ENCODE results near the gene UBE2D2. TPM values are rescaled to one million over a fixed set of nuclear protein-coding genes. Genes with fewer than 3 reads are reported as not detected.

UBE2D2 gene
- total RNA-seq, 1 donor from 2014 or later = 110 TPM

DNA sequence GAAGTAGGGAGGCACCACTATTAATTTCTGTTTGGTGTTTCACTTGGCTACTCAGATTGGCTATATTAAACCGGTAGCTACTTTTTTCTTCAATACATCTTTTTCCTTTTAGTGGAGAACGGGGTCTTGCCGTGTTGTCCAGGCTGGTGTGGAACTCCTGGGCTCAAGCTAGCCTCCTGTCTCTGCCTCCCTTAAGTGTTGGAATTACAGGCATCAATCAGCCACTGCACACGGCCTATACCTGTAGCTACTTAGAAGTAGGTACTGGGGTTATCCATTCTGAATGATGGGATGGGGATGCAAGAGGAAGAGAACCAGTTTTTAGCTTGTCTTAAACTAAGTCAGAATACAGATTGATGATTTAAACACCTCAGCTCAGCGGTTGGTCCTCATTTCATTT is 1.7 kb downstream of the UBE2D2 start:
- Histone ChIP-seq H3K4me1 (peaks cover 72% of the 10 kb centered on the region), H3K27ac (replicated peaks) (peak overlapping the region; percentile 98)
- intact Hi-C loops (cut with micrococcal nuclease) = no loop called here

GRCh38 chr5:139565411-139566305 is 4.5 kb downstream of the UBE2D2 start:
- no peaks in the 10 kb centered on the region for H3K9me3 ChIP-seq (replicated peaks)
- peaks cover 86% of the 10 kb centered on the region for H3K4me1 ChIP-seq
- no peak for DNase-seq
- intact Hi-C loops (cut with micrococcal nuclease) = no loop called here
- H3K4me3 ChIP-seq = peak overlapping the region; percentile 38
- H3K36me3 ChIP-seq = peaks cover 15% of the 10 kb centered on the region
- peak overlapping the region; percentile 74 for H3K27ac ChIP-seq (replicated peaks)
- TF ChIP-seq CTCF (IDR thresholded peaks at IDR 0.05; ENCODE audit: borderline replicate concordance) = no peak
- H3K27me3 ChIP-seq (ENCODE audit: low read depth) = no peaks in the 10 kb centered on the region

More for the DNA sequence above, 1.7 kb downstream of the UBE2D2 start:
- no peak for DNase-seq
- Histone ChIP-seq H3K4me3 (peak overlapping the region; percentile 98), H3K36me3 (peaks cover 3% of the 10 kb centered on the region), H3K9me3 (replicated peaks) (no peaks in the 10 kb centered on the region), H3K27me3 (ENCODE audit: low read depth) (no peaks in the 10 kb centered on the region)
- TF ChIP-seq CTCF (IDR thresholded peaks at IDR 0.05; ENCODE audit: borderline replicate concordance) = no peak

DNA sequence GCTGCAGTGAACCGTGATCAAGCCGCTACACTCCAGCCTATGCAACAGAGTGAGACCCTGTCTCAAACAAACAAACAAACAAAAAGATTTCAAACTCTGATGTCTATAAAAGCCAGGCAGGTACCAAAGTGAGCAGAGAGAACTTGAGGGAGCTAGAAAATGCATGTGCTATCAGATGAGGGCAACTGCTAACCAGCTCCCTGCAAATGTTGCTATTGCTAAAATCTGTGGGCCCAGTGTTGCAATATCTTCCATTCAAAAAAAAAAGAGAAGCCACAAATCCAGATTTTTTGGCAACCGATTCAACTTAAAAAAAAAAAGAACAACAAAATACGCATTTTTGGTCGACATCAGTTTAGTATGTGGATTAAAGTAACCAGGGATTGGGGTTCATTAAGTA is 5.5 kb downstream of the UBE2D2 start:
- no peak for TF ChIP-seq CTCF (IDR thresholded peaks at IDR 0.05; ENCODE audit: borderline replicate concordance)
- H3K27ac ChIP-seq (replicated peaks) = peak overlapping the region; percentile 74
- DNase-seq = no peak
- H3K36me3 ChIP-seq = peaks cover 15% of the 10 kb centered on the region
- intact Hi-C loops (cut with micrococcal nuclease) = no loop called here
- H3K9me3 ChIP-seq (replicated peaks) = no peaks in the 10 kb centered on the region
- H3K4me1 ChIP-seq = peaks cover 89% of the 10 kb centered on the region
- no peaks in the 10 kb centered on the region for H3K27me3 ChIP-seq (ENCODE audit: low read depth)
- H3K4me3 ChIP-seq = no peak overlapping the region

GRCh38 chr5:139569270-139569955 is 8.3 kb downstream of the UBE2D2 start:
- Histone ChIP-seq H3K4me3 (no peak overlapping the region), H3K36me3 (peaks cover 15% of the 10 kb centered on the region), H3K9me3 (replicated peaks) (no peaks in the 10 kb centered on the region), H3K4me1 (peaks cover 78% of the 10 kb centered on the region), H3K27me3 (ENCODE audit: low read depth) (no peaks in the 10 kb centered on the region), H3K27ac (replicated peaks) (no peak overlapping the region)
- TF ChIP-seq CTCF (IDR thresholded peaks at IDR 0.05; ENCODE audit: borderline replicate concordance) = no peak
- intact Hi-C loops (cut with micrococcal nuclease) = no loop called here
- DNase-seq = no peak

DNA sequence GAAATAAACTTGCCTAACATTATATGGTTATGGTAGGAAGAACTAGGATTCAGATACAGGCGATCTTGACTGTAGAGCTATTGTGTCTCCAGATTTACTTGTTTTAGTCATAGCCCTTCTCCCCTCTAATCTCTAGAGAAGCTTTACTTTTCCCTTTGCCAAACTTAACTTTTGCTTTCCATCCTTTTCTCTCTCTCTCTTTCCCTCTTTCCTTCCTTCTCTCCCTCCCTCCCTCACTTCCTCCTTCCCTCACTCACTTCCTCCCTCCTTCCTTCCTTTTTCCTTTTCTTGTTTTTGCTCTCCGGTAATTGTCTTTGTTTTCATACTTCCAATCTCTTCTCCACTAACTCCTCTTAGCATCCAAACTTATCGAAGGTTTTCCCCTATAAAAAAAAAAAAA is 10.4 kb downstream of the UBE2D2 start:
- H3K27me3 ChIP-seq (ENCODE audit: low read depth) = no peaks in the 10 kb centered on the region
- no peak overlapping the region for H3K4me3 ChIP-seq
- TF ChIP-seq CTCF (IDR thresholded peaks at IDR 0.05; ENCODE audit: borderline replicate concordance) = no peak
- no peak for DNase-seq
- H3K9me3 ChIP-seq (replicated peaks) = no peaks in the 10 kb centered on the region
- peaks cover 15% of the 10 kb centered on the region for H3K36me3 ChIP-seq
- H3K4me1 ChIP-seq = peaks cover 77% of the 10 kb centered on the region
- peak overlapping the region; percentile 22 for H3K27ac ChIP-seq (replicated peaks)
- intact Hi-C loops (cut with micrococcal nuclease) = no loop called here

Data from left ventricle myocardium inferior (tissue), 1 donor.